SK-N-MC (cell line): ENCODE results near the gene CMTM8.

Source experiments
- EZH2 ChIP-seq: fragments of 200-600 bp; sonication (generic); IDR thresholded peaks from one replicate; pipeline ENCODE4 v1.6.1; 2017; ENCODE audit warnings: antibody characterized with exemption
- POLR2AphosphoS5 ChIP-seq: IDR thresholded peaks from 2 replicates; pipeline ENCODE4 v1.6.1; 2012; ENCODE audit warnings: mild to moderate bottlenecking, low read depth, low read length, borderline replicate concordance

DNA sequence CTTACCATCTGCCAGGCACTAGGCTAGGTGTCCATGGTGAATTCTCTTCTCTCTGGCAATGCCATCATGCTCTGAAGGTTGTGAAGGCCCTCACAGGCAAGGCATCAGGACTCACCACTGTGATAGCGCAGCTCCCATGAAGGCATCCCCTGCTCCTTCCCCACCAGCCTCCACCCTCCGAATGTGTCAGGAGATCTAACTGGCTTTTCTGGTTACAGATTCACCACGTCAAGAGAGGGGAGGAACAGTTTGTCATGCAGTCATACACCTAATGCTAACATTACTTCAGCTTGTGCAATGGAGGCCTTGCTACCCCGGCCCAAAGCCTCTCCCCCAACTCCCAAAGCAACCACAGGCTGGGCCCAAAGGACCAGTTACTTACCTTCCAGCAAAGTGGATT lies 8.9 kb upstream of the CMTM8 start:
- TF ChIP-seq EZH2 (no peak), POLR2AphosphoS5 (no peak)
